Measurements from ENCODE around the gene RGL4. TPM values are rescaled to one million over a fixed set of nuclear protein-coding genes. Genes with fewer than 3 reads are reported as not detected.

The RGL4 gene
- total RNA-seq, 5 donors from 2014 or later (not counting 1 experiment from before 2014, with no cell fraction given) = 10.6 to 28.9 (median 13.8) TPM

GRCh38 chr22:23714596-23715578 lies 24.1 kb downstream of the RGL4 start:
- Histone ChIP-seq H3K4me3 (ENCODE audit: control insufficient read depth in 1 of 2, extremely low read depth in 1 of 2, low read length in 1 of 2) (no peak overlapping the region), H3K27me3 (replicated peaks in 1 of 2; ENCODE audit: control insufficient read depth in 2 of 2, extremely low read depth in 1 of 2, insufficient read depth in 2 of 2, low read length in 1 of 2) (no peaks in the 10 kb centered on the region), H3K27ac (ENCODE audit: low read length) (no peak overlapping the region), H3K4me1 (ENCODE audit: control insufficient read depth in 1 of 2, extremely low read depth in 1 of 2, insufficient read depth in 2 of 2, low read length in 2 of 2) (peaks cover 5 to 25% of the 10 kb centered on the region in 2 experiments), H3K36me3 (ENCODE audit: control insufficient read depth in 2 of 2, extremely low read depth in 1 of 2, insufficient read depth in 1 of 2, low read length in 1 of 2) (peaks cover 5 to 36% of the 10 kb centered on the region in 2 donors), H3K9me3 (no peaks in the 10 kb centered on the region)
- H3K4me1 Mint-ChIP-seq = peaks cover 27 to 36% (median 35%) of the 10 kb centered on the region in 3 donors
- H3K9me3 Mint-ChIP-seq = no peaks in the 10 kb centered on the region
- H3K4me3 Mint-ChIP-seq = peak overlapping the region; percentile 75 to 83 (median 80)
- ATAC-seq (replicated peaks in 1 of 4) (no peak), DNase-seq (no peak)
- CTCF ChIA-PET = interaction anchor here in 1 of 2 donors (0.7 kb wide), 1 partner anchor 1091 kb away, joined by 3 read pairs; the partner anchor contains the start of gene SGSM1
- H3K27me3 Mint-ChIP-seq = no peaks in the 10 kb centered on the region
- H3K27ac Mint-ChIP-seq = peak overlapping the region; percentile 19 to 64
- 89% methylated on average over 15 of the region's 23 CpGs for WGBS (ENCODE audit: insufficient coverage)
- POLR2A ChIA-PET = interaction anchor here in 1 of 2 donors (0.7 kb wide), 1 partner anchor 40 kb away, joined by 6 read pairs; no protein-coding TSS in a partner anchor
- peaks cover 31% of the 10 kb centered on the region for H3K36me3 Mint-ChIP-seq

DNA sequence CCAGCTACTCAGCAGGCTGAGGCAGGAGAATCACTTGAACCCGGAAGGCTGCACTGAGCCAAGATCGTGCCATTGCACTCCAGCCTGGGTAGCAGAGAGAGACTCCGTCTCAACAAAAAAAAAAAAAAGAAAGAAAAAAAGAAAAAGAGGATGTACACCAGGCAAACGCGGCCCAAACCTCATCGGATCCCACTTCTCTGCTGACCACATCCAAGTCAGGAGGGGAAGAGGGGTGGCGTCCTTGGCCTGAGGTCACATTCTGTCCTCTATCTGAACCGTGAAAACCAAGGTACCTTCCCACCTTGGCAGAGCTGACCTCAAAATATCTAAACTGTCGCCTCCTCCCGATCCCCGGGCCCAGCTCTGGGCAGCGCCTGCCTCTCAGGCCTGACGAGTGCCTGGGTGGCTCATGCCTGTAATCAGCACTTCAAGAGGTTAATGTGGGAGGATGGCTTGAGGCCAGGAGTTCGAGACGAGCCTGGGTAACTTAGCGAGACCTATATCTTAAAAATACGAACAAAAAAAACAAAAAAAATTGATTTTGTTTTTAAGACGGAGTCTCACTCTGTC lies 25.1 kb downstream of the RGL4 start:
- ATAC-seq (replicated peaks in 1 of 4) (no peak), DNase-seq (no peak)
- Mint-ChIP-seq H3K27ac (peak overlapping the region; percentile 27 to 69), H3K27me3 (no peaks in the 10 kb centered on the region), H3K9me3 (no peaks in the 10 kb centered on the region), H3K36me3 (peaks cover 21% of the 10 kb centered on the region), H3K4me1 (peaks cover 19 to 33% (median 27%) of the 10 kb centered on the region in 3 donors), H3K4me3 (peak overlapping the region; percentile 75 to 83 (median 80))
- Histone ChIP-seq H3K27me3 (replicated peaks in 1 of 2; ENCODE audit: control insufficient read depth in 2 of 2, extremely low read depth in 1 of 2, insufficient read depth in 2 of 2, low read length in 1 of 2) (no peaks in the 10 kb centered on the region), H3K4me1 (ENCODE audit: control insufficient read depth in 1 of 2, extremely low read depth in 1 of 2, insufficient read depth in 2 of 2, low read length in 2 of 2) (peaks cover 5 to 25% of the 10 kb centered on the region in 2 experiments), H3K36me3 (ENCODE audit: control insufficient read depth in 2 of 2, extremely low read depth in 1 of 2, insufficient read depth in 1 of 2, low read length in 1 of 2) (peaks cover 5 to 30% of the 10 kb centered on the region in 2 donors), H3K9me3 (no peaks in the 10 kb centered on the region), H3K27ac (ENCODE audit: low read length) (no peak overlapping the region), H3K4me3 (ENCODE audit: control insufficient read depth in 1 of 2, extremely low read depth in 1 of 2, low read length in 1 of 2) (peak overlapping the region; percentile 73 to 87)
- ChIA-PET POLR2A (interaction anchor here in 1 of 2 donors (0.7 kb wide), 1 partner anchor 41 kb away, joined by 6 read pairs; no protein-coding TSS in a partner anchor), CTCF (interaction anchor here in 1 of 2 donors (0.6 to 0.7 kb wide), 2 partner anchors 17 to 1090 kb away, joined by 3 read pairs; partner anchors contain the start of gene SGSM1)
- WGBS (ENCODE audit: insufficient coverage) = 96% methylated on average over 4 of the region's 18 CpGs

- Histone ChIP-seq H3K27me3 (replicated peaks in 1 of 2; ENCODE audit: control insufficient read depth in 2 of 2, extremely low read depth in 1 of 2, insufficient read depth in 2 of 2, low read length in 1 of 2) (peaks cover 0 to 2% of the 10 kb centered on the region in 2 experiments), H3K4me3 (ENCODE audit: control insufficient read depth in 1 of 2, extremely low read depth in 1 of 2, low read length in 1 of 2) (peak overlapping the region; percentile 73 to 87), H3K27ac (ENCODE audit: low read length) (peak overlapping the region; percentile 58), H3K36me3 (ENCODE audit: control insufficient read depth in 2 of 2, extremely low read depth in 1 of 2, insufficient read depth in 1 of 2, low read length in 1 of 2) (peaks cover 5 to 19% of the 10 kb centered on the region in 2 donors), H3K9me3 (no peaks in the 10 kb centered on the region), H3K4me1 (ENCODE audit: control insufficient read depth in 1 of 2, extremely low read depth in 1 of 2, insufficient read depth in 2 of 2, low read length in 2 of 2) (peaks cover 5 to 25% of the 10 kb centered on the region in 2 experiments)
- WGBS (ENCODE audit: insufficient coverage) = 3% methylated on average over 76 of the region's 84 CpGs
- H3K36me3 Mint-ChIP-seq = peaks cover 14% of the 10 kb centered on the region
- POLR2A ChIA-PET = interaction anchor here (0.6 to 1.1 kb wide), 3 partner anchors 21 to 400 kb away, joined by 3 to 6 read pairs (median 4); no protein-coding TSS in a partner anchor
- DNase-seq (peak; percentile 62 to 89 (median 74)), ATAC-seq (replicated peaks in 1 of 4) (peak; percentile 93 to 98 (median 95))
- no peaks in the 10 kb centered on the region for H3K27me3 Mint-ChIP-seq
- H3K4me1 Mint-ChIP-seq = peaks cover 19 to 26% (median 21%) of the 10 kb centered on the region in 3 donors
- peak overlapping the region; percentile 75 to 83 (median 80) for H3K4me3 Mint-ChIP-seq
- no peaks in the 10 kb centered on the region for H3K9me3 Mint-ChIP-seq
- CTCF ChIA-PET = interaction anchor here in 1 of 2 donors (0.7 to 1.1 kb wide), 2 partner anchors 21 to 947 kb away, joined by 6 to 9 read pairs; no protein-coding TSS in a partner anchor
- peak overlapping the region; percentile 79 to 89 for H3K27ac Mint-ChIP-seq
These were observed 26.3 kb downstream of the RGL4 start for GRCh38 chr22:23716811-23717801.

DNA sequence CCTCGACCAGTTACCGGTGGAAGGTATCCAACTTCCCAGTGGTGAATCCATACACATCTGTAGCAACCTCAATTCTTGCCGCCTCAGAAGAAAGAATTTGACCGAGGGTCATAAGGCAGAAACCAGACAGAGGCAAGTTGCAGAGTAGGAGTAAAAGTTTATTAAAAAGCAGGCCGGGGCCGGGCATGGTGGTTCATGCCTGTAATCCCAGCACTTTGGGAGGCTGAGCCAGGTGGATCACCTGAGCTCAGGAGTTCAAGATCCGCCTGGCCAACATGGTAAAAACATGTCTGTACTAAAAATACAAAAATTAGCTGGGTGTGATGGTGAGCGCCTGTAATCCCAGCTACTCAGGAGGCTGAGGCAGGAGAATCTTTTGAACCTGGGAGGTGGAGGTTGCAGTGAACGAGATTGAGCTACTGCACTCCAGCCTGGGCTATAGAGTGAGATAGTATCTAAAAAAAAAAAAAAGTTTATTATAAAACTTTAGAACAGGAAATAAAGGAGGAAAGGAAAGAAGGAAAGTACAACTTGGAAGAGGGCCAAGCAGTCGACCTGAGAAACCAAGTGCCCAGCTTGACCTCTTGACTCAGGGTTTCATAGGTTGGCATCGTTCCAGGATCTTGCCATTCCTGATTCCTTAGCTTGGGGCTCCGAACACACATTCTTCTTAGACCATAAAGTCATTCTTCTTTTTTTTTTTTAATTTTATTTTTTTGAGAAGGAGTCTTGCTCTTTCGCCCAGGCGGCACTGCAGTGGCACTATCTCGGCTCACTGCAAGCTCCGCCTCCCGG lies 27.8 kb downstream of the RGL4 start:
- H3K27me3 ChIP-seq (replicated peaks in 1 of 2; ENCODE audit: control insufficient read depth in 2 of 2, extremely low read depth in 1 of 2, insufficient read depth in 2 of 2, low read length in 1 of 2) = peaks cover 0 to 6% of the 10 kb centered on the region in 2 experiments
- no peaks in the 10 kb centered on the region for H3K9me3 ChIP-seq
- peaks cover 0 to 11% of the 10 kb centered on the region in 2 donors for H3K36me3 ChIP-seq (ENCODE audit: control insufficient read depth in 2 of 2, extremely low read depth in 1 of 2, insufficient read depth in 1 of 2, low read length in 1 of 2)
- peaks cover 19 to 26% (median 21%) of the 10 kb centered on the region in 3 donors for H3K4me1 Mint-ChIP-seq
- H3K4me3 ChIP-seq (ENCODE audit: control insufficient read depth in 1 of 2, extremely low read depth in 1 of 2, low read length in 1 of 2) = no peak overlapping the region
- peaks cover 5 to 25% of the 10 kb centered on the region in 2 experiments for H3K4me1 ChIP-seq (ENCODE audit: control insufficient read depth in 1 of 2, extremely low read depth in 1 of 2, insufficient read depth in 2 of 2, low read length in 2 of 2)
- DNase-seq = no peak
- POLR2A ChIA-PET = interaction anchor here in 1 of 2 donors (0.7 kb wide), 2 partner anchors 20 to 642 kb away, joined by 3 to 5 read pairs; no protein-coding TSS in a partner anchor
- H3K4me3 Mint-ChIP-seq = peak overlapping the region; percentile 17 to 83 (median 80)
- 100% methylated on average over 4 of the region's 17 CpGs for WGBS (ENCODE audit: insufficient coverage)
- CTCF ChIA-PET = no interaction called here
- H3K27me3 Mint-ChIP-seq = no peaks in the 10 kb centered on the region
- peaks cover 8% of the 10 kb centered on the region for H3K36me3 Mint-ChIP-seq
- H3K9me3 Mint-ChIP-seq = no peaks in the 10 kb centered on the region
- H3K27ac Mint-ChIP-seq = no peak overlapping the region
- no peak for ATAC-seq (replicated peaks in 1 of 4)
- no peak overlapping the region for H3K27ac ChIP-seq (ENCODE audit: low read length)

DNA sequence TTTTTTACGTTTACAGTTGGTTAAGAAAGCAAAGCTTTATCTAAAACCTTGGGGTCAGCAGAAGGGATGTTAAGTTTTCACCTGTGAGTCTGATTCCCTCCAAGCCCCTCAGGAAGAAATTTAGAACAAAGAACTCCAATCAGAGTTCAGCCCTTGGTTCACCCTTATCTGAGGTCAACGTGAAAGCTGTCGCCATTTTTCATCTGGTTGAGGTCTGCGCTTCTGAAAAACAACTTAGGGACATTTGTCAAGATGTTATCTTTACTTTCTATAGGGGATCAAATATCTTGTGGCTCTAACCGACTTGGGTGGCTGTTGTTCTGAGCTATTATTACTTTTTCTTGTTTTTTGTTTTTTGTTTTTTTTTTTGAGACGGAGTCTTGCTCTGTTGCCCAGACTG lies 30.0 kb downstream of the RGL4 start:
- CTCF ChIA-PET = interaction anchor here in 1 of 2 donors (0.6 kb wide), 1 partner anchor 168 kb away, joined by 3 read pairs; no protein-coding TSS in a partner anchor
- no peaks in the 10 kb centered on the region for H3K36me3 Mint-ChIP-seq
- no peaks in the 10 kb centered on the region for H3K27me3 Mint-ChIP-seq
- H3K9me3 ChIP-seq = no peaks in the 10 kb centered on the region
- H3K27me3 ChIP-seq (replicated peaks in 1 of 2; ENCODE audit: control insufficient read depth in 2 of 2, extremely low read depth in 1 of 2, insufficient read depth in 2 of 2, low read length in 1 of 2) = peaks cover 0 to 6% of the 10 kb centered on the region in 2 experiments
- no peak overlapping the region for H3K27ac ChIP-seq (ENCODE audit: low read length)
- H3K4me3 Mint-ChIP-seq = no peak overlapping the region
- peaks cover 3 to 15% of the 10 kb centered on the region in 2 experiments for H3K4me1 ChIP-seq (ENCODE audit: control insufficient read depth in 1 of 2, extremely low read depth in 1 of 2, insufficient read depth in 2 of 2, low read length in 2 of 2)
- WGBS (ENCODE audit: insufficient coverage) = no CpG with 5 or more reads among the region's 6 CpGs
- peaks cover 5 to 10% (median 9%) of the 10 kb centered on the region in 3 donors for H3K4me1 Mint-ChIP-seq
- POLR2A ChIA-PET = no interaction called here
- ATAC-seq (replicated peaks in 1 of 4) (no peak), DNase-seq (no peak)
- no peak overlapping the region for H3K27ac Mint-ChIP-seq
- no peak overlapping the region for H3K4me3 ChIP-seq (ENCODE audit: control insufficient read depth in 1 of 2, extremely low read depth in 1 of 2, low read length in 1 of 2)
- H3K9me3 Mint-ChIP-seq = no peaks in the 10 kb centered on the region
- H3K36me3 ChIP-seq (ENCODE audit: control insufficient read depth in 2 of 2, extremely low read depth in 1 of 2, insufficient read depth in 1 of 2, low read length in 1 of 2) = no peaks in the 10 kb centered on the region

Measured in T-cell (primary cell).